ENCODE data around the gene PSMD10.

PSMD10 gene

GRCh38 chrX:108121291-108121690 lies 29.9 kb upstream of the PSMD10 start:
- H3K27ac ChIP-seq (replicated peaks): no peak overlapping the region
- no peaks in the 10 kb centered on the region for H3K27me3 ChIP-seq (ENCODE audit: insufficient read depth, poor library complexity, severe bottlenecking)
- no peak for TF ChIP-seq CTCF (IDR thresholded peaks at IDR 0.05; ENCODE audit: insufficient read depth, low read length)
- TF ChIP-seq POLR2AphosphoS5 (IDR thresholded peaks at IDR 0.05; ENCODE audit: low read depth): no peak
- no peak overlapping the region for H3K4me3 ChIP-seq (replicated peaks; ENCODE audit: insufficient read depth, low read length)
- DNase-seq (ENCODE audit: low read depth in 1 of 2, low spot score in 1 of 2): no peak

- DNase-seq (ENCODE audit: low read depth in 1 of 2, low spot score in 1 of 2): no peak
- TF ChIP-seq SPI1 (IDR thresholded peaks at IDR 0.05; ENCODE audit: borderline replicate concordance, low read depth) (no peak), POLR2AphosphoS5 (IDR thresholded peaks at IDR 0.05; ENCODE audit: low read depth) (no peak), GABPA (IDR thresholded peaks at IDR 0.05; ENCODE audit: low read depth) (no peak), REST (IDR thresholded peaks at IDR 0.05; ENCODE audit: insufficient replicate concordance, low read depth) (no peak), CTCF (IDR thresholded peaks at IDR 0.05; ENCODE audit: insufficient read depth, low read length) (no peak)
- Histone ChIP-seq H3K4me3 (replicated peaks; ENCODE audit: insufficient read depth, low read length) (no peak overlapping the region), H3K27me3 (ENCODE audit: insufficient read depth, poor library complexity, severe bottlenecking) (no peaks in the 10 kb centered on the region), H3K27ac (replicated peaks) (no peak overlapping the region)
Measured at GRCh38 chrX:108117988-108118387, 26.6 kb upstream of the PSMD10 start.

- no peak for TF ChIP-seq CTCF (IDR thresholded peaks at IDR 0.05; ENCODE audit: insufficient read depth, low read length)
- TF ChIP-seq GABPA (IDR thresholded peaks at IDR 0.05; ENCODE audit: low read depth): no peak
- TF ChIP-seq SPI1 (IDR thresholded peaks at IDR 0.05; ENCODE audit: borderline replicate concordance, low read depth): no peak
- no peak for TF ChIP-seq POLR2AphosphoS5 (IDR thresholded peaks at IDR 0.05; ENCODE audit: low read depth)
- no peak for TF ChIP-seq REST (IDR thresholded peaks at IDR 0.05; ENCODE audit: insufficient replicate concordance, low read depth)
- H3K27ac ChIP-seq (replicated peaks): no peak overlapping the region
- H3K4me3 ChIP-seq (replicated peaks; ENCODE audit: insufficient read depth, low read length): no peak overlapping the region
- H3K27me3 ChIP-seq (ENCODE audit: insufficient read depth, poor library complexity, severe bottlenecking): no peaks in the 10 kb centered on the region
- DNase-seq (ENCODE audit: low read depth in 1 of 2, low spot score in 1 of 2): no peak
Measured at GRCh38 chrX:108114541-108114940, 23.2 kb upstream of the PSMD10 start.

- Histone ChIP-seq H3K27ac (replicated peaks) (peak overlapping the region; percentile 18; the same call in 1 of the 2 replicates), H3K27me3 (ENCODE audit: insufficient read depth, poor library complexity, severe bottlenecking) (no peaks in the 10 kb centered on the region), H3K4me3 (replicated peaks; ENCODE audit: insufficient read depth, low read length) (no peak overlapping the region)
- no peak for DNase-seq (ENCODE audit: low read depth in 1 of 2, low spot score in 1 of 2)
- no peak for TF ChIP-seq GABPA (IDR thresholded peaks at IDR 0.05; ENCODE audit: low read depth)
- no peak for TF ChIP-seq CTCF (IDR thresholded peaks at IDR 0.05; ENCODE audit: insufficient read depth, low read length)
- no peak for TF ChIP-seq REST (IDR thresholded peaks at IDR 0.05; ENCODE audit: insufficient replicate concordance, low read depth)
- no peak for TF ChIP-seq SPI1 (IDR thresholded peaks at IDR 0.05; ENCODE audit: borderline replicate concordance, low read depth)
- TF ChIP-seq POLR2AphosphoS5 (IDR thresholded peaks at IDR 0.05; ENCODE audit: low read depth): no peak
Measured at GRCh38 chrX:108105473-108105872, 14.1 kb upstream of the PSMD10 start.
